Amygdala (tissue), 56 donors: ENCODE data around the gene TNNI3K.

Experiments
- DNase-seq, 56 donors: peaks; one replicate each; lab custom pipeline; 2025; lab: John Stamatoyannopoulos, UW

The TNNI3K gene

DNA sequence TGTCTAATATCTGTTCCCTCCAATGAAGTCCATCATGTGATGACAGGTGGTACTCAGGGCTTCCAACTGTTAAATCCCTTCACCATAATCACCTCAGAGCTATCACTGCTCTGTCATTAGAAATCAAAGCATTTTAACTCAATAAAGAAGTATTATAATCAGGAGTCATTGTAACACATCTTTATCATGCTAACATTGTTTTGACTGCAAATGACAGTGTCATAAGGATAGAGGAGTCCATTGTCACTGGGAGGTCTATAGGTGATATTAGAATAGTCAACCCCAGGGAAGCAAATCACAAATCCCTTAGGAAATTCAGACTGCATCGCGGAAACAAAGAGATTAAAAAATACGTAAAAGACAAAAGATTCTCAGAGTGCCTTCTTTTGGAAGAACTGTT lies 246.4 kb downstream of the TNNI3K start:
- no peak for DNase-seq

DNA sequence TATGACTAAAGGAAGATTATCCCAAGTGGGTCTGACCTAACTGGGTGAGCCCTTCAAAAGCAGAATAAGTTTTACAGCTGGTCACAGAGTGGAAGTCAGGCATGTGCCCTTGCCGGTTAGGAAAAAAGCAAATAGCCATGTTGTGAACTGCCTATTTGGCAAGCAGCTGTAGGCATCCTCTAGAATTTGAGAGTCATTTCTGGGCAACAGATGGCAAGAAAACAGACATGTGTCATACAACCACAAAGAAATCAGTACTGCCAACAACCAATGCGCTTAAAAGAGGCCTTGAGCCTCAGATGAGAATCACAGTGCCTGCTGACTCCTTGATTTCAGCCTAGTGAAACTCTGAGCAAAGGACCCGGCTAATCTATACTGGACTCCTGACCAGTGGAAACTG lies 250.4 kb downstream of the TNNI3K start:
- DNase-seq, result no peak

DNA sequence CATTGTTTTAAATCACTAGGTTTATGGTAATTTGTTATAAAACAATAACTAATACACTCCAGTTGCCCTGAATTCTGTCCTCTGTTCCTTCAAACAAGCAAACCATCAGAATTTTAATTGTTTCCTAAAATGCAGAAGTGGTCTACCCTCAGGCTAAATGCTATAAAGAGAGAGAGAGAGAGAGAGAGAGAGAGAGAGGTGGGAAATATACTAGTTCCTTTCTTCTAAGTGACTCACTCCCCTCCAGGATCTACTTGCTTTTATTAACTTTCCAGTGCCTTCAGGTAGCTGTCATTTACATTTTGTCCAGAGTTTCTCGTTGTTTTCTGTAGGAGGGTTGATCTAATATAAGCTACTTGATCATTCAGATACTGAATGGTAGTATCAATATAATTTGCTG lies 250.8 kb downstream of the TNNI3K start:
- DNase-seq, result no peak

DNA sequence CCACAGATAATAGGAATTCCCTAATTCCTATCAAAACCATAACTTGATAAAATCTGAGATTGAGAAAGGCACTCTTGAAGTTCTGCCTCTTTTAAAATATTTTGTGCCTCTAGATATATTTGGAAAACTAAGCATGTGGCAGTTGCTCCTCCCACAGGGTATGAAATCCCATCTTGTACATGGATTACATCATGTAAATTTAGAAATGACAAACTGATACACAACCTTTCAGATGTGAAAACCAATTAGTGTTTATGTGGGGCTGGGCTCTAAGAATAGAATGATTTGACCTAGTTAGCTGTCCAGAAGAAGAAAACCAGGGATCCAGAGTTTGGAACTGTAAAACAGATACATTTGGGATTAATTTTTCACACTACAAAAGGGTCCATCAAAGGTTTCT lies 261.5 kb downstream of the TNNI3K start:
- DNase-seq, result no peak

DNA sequence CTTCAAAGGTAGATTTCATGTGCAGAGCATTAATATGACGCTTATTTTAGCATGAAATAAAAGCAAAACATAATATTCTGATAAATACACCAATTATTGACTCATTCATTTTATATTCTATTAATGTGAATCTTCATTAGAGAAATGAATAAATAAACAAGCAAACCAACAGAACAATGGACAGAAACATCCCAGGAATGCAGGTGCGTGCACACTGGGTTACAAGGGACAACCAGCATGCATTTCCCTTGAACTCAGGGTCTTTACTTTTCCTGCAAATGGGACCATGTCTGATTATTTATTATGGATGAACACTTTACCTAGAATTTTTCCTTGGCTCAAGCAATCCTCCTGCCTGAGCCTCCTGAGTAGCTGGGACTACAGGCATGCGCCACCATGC lies 263.7 kb downstream of the TNNI3K start:
- no peak for DNase-seq

DNA sequence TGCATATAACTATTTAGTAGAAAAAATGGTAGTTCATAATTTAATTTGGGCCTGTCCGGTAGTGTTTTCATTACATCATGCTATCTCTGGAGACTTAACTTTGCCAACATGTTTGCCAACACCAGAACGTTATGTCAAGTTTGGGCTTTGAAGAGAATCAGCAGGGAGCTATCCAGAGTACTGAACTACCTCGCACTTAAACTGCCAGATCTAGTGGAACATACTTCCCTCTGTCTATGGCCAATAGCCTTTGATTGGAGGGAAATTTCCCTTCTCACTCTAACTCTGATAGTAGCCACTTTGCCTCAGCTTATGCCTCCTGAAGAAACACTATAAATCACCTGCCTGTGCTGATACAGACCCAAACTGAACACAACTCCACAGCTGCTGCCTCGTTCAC lies 267.2 kb downstream of the TNNI3K start:
- DNase-seq, result no peak

DNA sequence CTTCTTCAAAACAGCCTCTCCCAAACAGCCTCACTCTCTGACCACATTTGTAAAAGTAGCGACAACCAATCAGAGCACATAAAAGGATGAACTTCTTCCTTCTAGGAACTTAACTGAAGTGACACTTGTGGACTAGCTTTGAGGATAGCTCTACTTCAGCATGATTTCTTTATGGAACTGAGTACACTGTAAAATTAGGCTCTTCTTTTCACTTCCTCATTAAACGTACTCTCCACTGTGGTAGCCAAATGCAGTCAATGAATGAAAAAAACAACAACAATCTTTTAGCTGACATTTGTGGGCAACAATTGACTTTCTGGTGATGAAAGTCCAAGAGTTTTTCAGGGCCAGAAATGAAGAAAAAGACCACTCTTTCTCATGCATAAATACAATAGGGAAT lies 267.7 kb downstream of the TNNI3K start:
- no peak for DNase-seq

DNA sequence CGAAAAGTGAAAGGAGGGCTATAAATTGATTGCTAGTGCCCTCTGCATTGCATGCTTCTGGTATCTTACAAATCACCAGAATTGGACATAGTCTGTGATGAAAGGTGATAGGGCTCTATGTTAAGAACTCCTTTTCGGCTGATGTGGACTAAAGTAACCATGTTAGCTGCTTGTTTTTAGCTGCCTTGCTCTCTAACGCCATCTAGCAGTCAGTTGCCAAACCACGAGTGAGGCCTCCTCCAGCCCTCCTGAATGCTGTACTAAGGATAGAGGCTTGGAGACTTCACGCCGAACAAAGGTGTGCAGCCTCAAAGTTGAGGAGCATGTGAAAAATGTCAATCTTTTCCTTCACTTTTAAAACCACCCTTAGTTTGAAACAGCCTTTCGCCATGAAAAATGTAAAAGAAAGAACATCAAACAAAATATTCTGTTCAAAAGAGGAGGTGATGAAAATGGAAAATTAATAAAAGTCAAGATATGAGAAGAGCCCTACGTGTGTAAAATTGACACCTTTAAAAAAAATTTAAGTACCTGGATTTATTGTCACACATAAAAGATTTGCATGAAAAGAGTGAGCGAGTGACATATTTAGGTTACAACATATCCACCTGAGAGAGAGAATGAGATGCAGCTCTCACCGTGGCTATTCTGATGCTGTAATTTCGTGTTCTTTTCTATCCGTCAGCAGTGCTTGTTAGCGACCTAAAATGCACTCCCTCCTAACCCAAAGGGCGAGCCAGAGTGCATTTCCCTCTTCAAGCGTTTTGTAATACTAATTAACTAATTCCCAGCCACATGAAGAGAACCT lies 269.1 kb downstream of the TNNI3K start:
- peak in 37 of 56 donors; percentile 3 to 80 (median 40) for DNase-seq

DNA sequence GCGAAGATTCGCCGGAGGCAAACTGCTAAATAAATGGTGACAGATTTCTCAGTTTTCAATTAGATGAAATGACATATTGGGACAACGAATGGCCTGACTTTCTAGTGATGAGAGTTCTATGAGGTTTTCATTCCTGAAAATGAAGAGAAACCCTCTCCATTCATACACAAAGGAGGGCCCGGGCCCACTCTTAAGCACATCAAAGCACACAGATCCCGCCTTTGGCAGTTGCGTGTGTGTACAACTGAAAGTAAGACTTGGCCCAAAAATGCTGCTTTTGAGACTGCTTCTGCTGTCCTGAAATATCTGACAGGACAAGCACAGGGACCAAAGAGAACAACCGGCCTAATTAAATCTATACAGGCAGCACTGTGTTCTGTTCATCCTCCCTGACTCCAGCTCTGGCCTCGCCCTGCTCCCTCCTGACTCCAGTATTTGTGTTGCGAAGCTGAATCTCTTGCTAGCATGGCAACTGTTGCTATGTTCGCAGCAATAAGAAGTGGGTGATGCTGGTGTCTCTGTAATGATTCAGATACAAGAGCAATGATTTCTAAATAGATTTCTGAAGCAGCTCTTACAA lies 269.8 kb downstream of the TNNI3K start:
- DNase-seq, result peak in 23 of 56 donors; percentile 3 to 58 (median 19)

DNA sequence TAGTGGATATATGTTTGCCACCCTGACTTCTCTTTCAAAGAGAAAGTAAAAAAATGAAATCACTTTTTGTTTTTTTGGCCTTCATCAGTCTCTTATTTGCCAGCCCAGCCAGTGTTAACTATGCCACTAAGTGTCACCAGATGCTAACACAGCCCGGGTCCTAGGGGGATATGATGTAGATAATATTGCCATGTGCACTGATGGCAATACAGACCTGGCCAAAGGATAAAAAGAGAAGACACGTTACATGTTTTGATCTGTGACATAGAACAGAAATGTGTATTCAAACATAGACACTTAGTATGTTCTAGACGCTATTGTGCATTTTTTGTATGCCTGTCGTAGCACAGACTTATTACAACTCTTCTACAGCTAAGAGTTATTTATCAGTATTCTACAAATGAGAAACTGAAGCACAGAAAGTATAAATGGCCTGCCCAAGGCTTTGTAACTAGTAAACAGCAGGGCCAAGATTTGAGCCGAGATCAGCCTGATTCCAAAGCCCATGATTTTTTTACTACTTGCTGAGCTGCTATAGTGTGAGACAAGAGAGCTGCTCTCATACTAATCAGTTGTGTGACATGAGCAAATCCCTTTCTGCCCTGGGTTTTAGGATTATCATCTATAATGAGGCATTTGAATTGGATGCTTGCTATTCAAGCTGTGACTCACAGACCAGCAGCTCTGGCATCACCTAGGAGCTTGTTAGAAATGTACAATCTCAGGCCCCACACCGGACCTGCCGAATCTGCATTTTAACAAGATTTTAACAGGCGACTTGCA lies 270.9 kb downstream of the TNNI3K start:
- no peak for DNase-seq

DNA sequence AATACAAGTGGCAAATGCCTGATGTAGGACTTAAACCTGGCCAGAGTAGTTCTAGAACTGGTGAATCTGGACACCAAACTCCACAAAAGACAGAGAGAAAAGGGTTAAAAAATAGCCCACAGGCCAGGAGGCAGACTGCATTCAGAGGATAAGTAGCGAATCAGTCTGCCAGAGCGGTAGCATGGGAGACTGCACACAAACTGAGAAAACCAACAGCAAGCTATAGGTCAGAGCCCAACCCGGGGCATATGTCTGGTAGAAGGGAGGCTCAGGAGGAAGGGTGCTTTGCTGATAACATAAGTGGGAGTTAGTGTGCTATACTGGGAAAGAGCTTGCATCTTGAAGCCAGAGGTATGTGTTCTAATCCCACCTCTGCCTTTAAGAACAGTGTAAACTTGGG lies 273.3 kb downstream of the TNNI3K start:
- DNase-seq, result no peak

DNA sequence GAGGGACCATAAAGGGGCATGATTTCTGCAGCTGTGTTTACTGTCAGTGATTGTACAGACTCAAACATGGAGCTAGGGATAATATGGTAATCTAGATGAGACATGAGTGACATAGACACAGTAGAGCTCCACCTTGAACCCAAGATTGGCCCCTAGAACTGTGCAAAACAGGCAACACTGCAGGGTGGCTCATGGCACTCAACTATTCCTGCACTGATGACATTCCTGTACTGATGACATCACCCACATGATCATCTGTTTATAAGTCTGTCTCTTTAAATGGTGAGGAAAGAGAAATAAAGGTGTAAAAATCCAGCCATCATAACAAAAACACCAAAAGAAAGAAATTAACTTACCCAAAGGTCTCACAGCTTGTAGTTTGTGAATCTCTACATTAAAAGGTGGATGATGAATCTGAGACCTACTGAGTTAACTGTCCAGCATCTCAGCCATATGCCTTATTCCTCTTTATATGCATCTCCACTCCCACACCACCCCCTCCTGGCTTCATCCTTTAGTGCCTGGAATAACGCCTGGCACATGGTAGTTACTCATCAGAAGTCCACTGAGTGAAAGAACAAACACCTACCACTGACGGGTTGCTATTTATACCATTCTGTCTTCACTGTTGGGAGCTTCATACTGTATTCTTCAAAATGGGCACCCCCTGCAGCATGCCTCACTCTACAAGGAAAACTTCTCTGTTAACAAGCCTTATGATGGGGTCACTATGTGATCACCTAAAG lies 277.2 kb downstream of the TNNI3K start, which contains the start of gene LRRC53:
TSS of gene LRRC53 (minus strand) at position 442 of the 746 bp plus-strand sequence. CDS start 29,262 bp downstream, outside the sequence.
- DNase-seq, result peak in 2 of 56 donors; percentile 16 to 35

DNA sequence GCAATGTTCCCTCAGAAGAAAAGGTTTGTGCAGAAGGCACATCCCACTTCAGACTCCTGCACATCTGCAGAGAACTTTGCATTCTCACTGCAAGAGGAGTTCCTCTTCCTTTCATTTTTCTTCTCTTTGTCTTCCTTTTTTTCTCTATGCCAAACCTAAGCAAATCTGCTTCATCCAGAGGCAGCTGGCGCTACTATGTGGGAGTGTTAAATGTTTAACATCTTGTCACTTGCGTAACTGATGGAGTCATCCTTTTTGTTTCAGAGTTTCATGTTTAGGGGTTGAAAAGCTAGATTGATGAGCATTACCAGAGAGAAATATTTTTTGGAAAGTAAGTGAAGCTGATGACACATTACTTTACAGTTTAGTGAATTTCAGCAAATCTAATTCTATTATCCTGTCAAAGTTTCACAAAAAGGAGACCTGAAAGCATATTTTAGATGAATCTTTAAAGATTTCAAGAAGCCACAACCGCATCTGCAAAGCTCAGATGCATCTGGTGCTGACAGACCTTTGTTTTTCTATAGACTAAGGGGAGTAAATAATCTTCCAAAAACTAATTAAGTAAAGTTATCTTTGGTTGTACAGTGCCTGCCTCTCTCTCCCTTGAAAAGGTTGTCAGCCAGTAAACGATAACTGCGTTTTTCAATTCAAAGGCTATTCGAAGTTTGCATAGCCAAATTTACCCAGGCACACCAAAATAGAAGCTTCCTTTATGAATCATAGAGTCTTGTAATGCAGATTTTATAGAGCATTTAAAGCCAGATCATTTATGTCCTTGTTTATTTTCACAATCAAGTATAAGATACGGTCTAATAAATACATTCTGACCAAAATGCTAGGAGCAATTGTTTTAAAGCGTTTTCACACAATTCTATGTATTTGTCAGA lies 278.5 kb downstream of the TNNI3K start:
- DNase-seq, result peak in 8 of 56 donors; percentile 2 to 51 (median 18)

DNA sequence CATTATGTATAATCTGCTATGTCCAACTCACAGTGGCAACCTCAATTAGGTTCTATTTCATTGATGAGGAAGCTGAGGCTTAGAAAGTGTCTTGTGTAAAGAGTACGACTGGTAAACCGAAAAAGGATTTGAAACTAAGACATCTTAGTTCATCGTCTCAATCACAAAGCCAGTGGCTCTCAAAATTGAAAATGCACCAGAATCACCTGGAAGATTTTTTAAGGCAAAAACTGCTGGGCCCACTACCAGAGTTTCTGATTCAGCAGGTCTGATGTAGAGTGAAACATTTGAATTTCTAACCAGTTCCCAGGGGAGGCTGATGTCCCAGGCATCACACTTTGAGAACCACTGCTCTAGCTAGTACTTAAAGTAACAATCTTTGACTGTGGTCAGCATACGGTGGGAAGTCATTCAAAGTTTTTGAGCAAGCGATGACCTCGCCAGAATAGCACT lies 282.4 kb downstream of the TNNI3K start:
- DNase-seq, result no peak

DNA sequence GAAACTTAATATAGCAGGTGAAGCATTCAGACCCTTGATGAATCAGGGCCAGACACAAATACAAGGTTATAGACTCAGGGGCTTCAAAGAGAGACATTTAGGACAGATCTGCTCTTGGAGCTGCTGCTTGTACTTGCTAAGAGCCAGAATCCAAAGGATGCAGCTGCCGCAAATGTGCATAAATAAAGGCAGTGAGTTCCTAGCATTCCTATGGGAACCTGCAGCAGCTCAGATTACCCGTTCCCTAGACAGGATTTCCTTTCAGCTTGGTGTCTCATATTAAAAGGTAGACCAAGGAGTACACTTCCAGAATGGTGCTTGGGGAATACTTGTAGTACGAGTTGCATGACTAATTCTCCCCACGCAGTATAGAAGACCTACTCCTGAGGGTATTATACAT lies 287.0 kb downstream of the TNNI3K start:
- no peak for DNase-seq

DNA sequence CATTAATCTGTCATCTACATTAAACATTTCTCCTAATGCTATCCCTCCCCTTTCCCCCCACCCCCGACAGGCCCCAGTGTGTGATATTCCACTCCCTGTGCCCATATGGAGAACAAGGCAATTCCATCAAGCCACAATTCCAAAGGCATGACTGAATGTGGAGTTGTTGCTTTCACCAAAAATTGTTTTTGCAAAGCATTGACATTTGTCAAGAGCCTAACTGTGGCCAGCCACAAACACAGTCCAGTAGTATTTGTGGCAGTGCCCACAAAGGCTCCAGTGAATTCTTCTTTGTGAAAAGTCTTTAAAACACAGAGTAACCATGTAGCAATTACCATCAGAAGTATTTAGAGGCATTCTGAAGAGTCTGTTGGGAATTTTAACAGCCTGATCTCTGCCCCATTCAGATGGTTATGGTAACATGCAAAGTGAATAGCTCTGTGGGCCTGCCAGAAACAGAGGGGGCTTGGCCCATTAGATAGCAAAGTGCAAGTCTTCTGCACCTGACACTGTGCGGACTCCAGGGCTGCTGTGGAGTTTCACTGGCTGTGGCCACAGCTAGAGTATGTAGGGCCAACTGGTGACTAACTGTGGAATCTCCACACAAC lies 288.8 kb downstream of the TNNI3K start:
- no peak for DNase-seq

DNA sequence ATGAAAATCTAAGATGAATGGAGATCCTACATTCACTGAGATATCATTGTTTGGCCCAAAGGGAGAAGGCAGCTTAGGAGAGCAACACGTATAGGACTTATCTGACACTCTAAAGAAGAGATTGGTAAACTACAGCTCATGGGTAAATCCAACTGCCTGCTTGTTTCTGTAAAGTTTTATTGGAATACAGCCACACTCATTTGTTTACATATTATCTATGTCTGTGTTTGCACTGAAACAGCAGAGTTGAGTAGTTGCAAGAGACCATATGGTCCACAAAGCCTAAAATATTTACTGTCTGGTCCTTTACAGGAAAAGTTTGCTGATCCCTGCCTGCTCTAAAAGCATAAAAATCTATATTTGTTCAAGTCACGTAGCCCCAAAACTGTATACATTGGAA lies 291.5 kb downstream of the TNNI3K start:
- no peak for DNase-seq

DNA sequence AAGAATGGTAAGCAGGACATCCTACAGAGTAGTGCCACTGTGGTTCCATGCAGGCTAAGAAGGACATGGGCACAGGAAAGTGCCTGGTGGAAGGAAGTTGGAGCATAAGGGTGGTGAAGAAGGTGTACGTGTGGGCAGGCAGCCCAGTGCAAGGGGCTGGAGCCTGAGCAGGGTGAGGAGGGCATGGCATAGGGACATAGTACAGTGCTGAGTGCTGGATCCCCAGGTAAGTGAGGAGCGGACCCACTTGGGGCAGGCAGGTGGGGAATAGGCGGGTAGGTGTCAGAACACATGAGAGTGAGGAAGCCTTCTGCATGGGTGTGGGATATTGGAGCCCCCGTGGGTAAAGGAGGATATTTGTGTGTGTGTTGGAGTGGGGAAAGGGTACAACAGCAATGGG lies 292.9 kb downstream of the TNNI3K start:
- DNase-seq, result no peak

DNA sequence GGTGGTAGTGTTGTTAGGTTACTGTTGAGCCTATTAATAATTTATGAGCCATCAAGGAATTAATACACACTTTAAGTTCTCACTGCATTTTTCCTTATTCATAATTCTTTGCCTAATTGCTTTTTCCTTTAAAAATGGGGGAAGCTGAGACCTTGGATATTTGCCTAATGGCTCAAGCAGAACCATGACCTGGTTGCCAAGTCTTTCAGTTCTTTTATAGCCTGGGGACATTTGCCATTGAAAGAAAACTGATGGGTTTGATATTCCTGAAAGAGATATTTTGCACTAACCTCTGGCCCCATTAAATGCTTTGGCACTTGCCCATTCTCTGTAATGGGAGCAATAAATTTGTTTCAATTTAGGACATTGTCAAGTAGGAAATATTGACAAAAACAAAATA lies 295.7 kb downstream of the TNNI3K start:
- no peak for DNase-seq
